ENCODE measurements around the gene TMEM143.

GRCh38 chr19:48385461-48386087, 21.8 kb upstream of the TMEM143 start:
- TF ChIP-seq MAX (IDR thresholded peaks at IDR 0.05), result no peak
- no peak for TF ChIP-seq TCF12 (IDR thresholded peaks at IDR 0.05; ENCODE audit: low read depth)
- no peak for TF ChIP-seq CREB1 (IDR thresholded peaks at IDR 0.05; ENCODE audit: low read depth)
- no peak for TF ChIP-seq ZBTB7A (IDR thresholded peaks at IDR 0.05; ENCODE audit: low read depth)
- TF ChIP-seq REST (IDR thresholded peaks at IDR 0.05; ENCODE audit: low read depth), result no peak
- TF ChIP-seq EP300 (IDR thresholded peaks at IDR 0.05; ENCODE audit: borderline replicate concordance), result no peak
- no peak for TF ChIP-seq NFIC (IDR thresholded peaks at IDR 0.05)

All from Ishikawa (cell line).